HG02763 (cell line): ENCODE data around the gene SLC36A2.

Source experiments
- ATAC-seq: cut with Tn5 transposase; IDR thresholded peaks from one replicate; pipeline ENCODE4 v1.9.1; 2021; ENCODE audit warnings: mild to moderate bottlenecking, moderate library complexity; ENCODE audit not compliant: unreplicated experiment

The SLC36A2 gene

DNA sequence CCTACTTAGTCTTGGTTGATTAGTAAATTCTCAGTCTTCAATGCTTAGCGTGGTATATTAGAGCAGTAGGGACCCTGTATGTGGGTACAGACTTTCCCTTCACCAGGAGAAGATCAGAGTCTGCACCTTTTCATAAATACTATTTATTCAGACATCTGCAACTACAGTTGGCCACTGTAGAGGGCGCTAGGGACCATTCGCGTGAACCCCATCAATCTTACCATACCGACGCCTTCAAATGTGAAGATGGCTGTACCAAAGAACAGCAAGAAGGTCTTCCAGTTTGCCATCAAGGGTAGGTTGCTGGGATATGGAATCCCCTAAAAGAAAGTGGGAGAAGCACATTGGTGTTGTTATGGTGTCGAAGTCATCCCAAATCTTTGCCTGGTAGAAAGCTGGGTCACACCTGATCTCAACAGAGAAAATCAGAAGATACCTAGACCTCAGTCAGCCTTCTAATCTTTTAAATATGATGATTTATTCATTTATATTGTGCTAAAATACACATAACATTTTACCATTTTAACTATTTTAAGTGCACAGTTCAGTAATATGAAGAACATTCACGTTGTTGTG, 62.9 kb downstream of the SLC36A2 start:
- no peak for ATAC-seq

- no peak for ATAC-seq
Measured at GRCh38 chr5:151283120-151283825, 64.1 kb downstream of the SLC36A2 start.

GRCh38 chr5:151281001-151281639, 66.2 kb downstream of the SLC36A2 start:
- ATAC-seq, result no peak

- ATAC-seq, result no peak
Measured at GRCh38 chr5:151280443-151280842, 66.9 kb downstream of the SLC36A2 start.

DNA sequence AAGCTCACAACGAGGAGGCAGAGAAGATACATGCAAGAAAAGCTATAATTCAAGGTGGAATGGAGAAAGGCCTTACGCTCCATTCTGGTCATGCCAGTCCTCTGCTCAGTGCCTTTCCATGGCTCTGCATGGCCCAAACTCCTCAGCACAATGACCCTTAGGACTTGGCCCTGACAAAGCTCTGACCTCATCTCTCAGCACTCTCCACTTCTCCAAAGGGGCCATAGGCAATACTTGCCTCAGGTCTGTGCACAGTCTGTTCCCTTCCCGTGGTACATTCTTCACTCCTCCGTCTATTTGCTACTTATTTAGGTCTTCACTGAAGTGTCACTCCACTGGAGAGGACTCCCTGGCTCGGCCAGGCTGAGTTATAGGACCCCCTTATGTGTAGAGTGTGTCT, 68.5 kb downstream of the SLC36A2 start:
- ATAC-seq, result no peak

DNA sequence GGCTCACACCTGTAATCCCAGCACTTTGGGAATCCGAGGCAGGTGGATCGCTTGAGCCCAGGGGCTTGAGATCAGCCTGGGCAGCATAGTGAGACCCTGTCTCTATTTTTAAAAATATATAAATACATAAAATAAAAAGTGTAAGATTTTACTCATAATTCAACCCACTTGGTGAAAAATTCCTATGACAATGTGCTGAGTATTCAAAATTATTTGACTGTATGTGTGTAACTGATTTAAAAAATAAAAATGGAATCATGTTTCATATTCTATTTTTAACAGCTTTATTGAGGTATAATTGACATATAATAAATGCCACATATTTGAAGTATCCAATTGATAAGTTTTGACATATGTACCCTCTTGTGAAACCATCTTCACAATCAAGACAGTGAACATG, 71.6 kb downstream of the SLC36A2 start:
- ATAC-seq, result no peak

DNA sequence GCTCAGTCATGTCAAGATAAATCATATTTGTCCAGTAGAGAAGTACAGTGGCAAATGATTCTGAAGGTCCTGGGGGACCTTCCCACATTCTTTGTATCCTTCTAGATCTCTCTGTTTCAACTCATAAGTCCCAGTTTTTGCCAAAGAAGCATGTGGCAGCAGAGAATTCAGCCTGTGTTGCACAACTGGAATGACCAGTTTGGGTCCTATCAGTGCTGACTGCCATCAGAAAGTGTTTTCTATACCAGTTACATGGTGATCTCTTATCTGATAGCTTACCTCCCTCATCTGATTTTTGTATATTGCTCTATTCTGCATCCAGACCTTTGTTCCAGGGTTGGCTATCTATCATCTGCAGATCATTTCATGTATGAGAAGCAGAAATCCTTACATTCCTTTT, 72.7 kb downstream of the SLC36A2 start:
- ATAC-seq, result no peak

- no peak for ATAC-seq
Measured at GRCh38 chr5:151271336-151271735, 76.0 kb downstream of the SLC36A2 start.

- ATAC-seq, result peak; percentile 86
Measured at GRCh38 chr5:151270599-151270998, 76.8 kb downstream of the SLC36A2 start.

DNA sequence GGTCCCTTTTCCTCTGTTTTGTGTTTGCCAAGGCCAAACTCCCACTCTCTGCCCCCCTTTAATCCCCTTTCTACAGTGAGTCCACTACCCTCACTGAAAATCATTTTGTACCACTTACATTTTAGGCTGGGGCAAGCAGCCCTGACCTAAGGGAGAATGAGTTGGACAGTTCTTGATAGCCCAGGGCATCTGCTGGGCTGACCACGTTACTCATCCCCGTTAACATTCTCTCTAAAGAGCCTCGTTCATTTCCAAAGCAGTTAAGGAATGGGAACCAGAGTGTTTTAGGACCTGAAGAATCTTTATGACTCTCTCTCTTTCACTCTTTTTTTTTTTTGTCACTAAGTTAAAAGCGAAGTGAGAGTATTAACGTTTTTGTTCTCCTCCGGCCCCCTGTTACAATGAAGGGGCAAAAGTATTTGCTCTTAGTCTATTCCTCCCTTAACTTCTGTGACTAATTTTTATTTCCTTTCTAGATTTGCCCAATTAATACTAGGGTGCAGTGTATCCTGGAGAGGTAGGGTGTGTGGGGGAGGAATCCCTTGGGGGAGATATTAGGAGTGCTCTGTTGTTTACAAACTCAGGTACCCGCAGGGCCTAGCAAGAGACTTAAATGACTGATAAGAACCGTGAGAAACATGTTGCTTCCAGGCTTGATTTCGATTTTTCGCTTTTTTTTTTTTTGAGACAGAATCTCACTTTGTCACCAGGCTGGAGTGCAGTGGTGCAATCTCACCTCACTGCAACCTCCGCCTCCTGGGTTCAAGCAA, 79.7 kb downstream of the SLC36A2 start:
- ATAC-seq, result no peak
